ENCODE results near the gene TCL1A. TPM values are rescaled to one million over a fixed set of nuclear protein-coding genes. Genes with fewer than 3 reads are reported as not detected.

The TCL1A gene
- total RNA-seq, 2 experiments from 2014 or later, result not detected

DNA sequence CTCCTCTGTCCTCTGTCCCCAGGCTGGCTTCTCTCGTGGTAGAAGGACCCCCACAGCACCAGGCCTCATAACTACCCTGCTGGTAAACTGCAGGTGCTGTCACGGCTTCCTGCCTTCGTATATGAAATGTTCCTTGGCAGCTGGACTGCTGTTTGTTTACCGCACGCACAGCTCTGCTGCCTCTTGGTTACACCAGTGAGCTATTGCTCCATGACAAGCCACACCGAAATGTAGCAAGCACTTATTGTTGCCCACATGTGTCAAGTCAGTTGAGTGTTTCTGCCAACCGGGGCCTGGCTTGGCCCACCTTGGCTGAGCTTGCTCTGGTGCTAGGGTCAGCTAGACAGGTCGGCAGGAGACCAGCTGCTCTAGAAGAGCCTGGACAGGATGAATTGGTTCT is 49.4 kb downstream of the TCL1A start:
- no peak for ATAC-seq (ENCODE audit: poor library complexity)
- Mint-ChIP-seq H3K4me3 (no peak overlapping the region), H3K36me3 (ENCODE audit: low read depth) (no peaks in the 10 kb centered on the region), H3K27ac (no peak overlapping the region), H3K4me1 (ENCODE audit: low read depth) (no peaks in the 10 kb centered on the region), H3K9me3 (no peaks in the 10 kb centered on the region), H3K27me3 (peaks cover 25% of the 10 kb centered on the region)
- CTCF ChIA-PET, result no interaction called here
- peak in 1 of 14 experiments; percentile 2 for DNase-seq
- intact Hi-C loops (cut with DNase I, micrococcal nuclease), result no loop called here
- Histone ChIP-seq H3K27ac (ENCODE audit: low read depth in 1 of 2, low read length in 2 of 2) (no peak overlapping the region), H3K4me1 (ENCODE audit: insufficient read depth, low read length) (no peaks in the 10 kb centered on the region), H3K4me3 (ENCODE audit: low read length) (no peak overlapping the region), H3K27me3 (ENCODE audit: control insufficient read depth in 1 of 2, insufficient read depth in 2 of 2, low read length in 2 of 2) (peaks cover 0 to 11% of the 10 kb centered on the region in 2 experiments), H3K36me3 (ENCODE audit: insufficient read depth, low read length) (no peaks in the 10 kb centered on the region), H3K9me3 (ENCODE audit: control insufficient read depth in 1 of 2, insufficient read depth in 1 of 2, low read length in 2 of 2) (no peaks in the 10 kb centered on the region)
- TF ChIP-seq CTCF (IDR thresholded peaks at IDR 0.05), result no peak
- POLR2A ChIA-PET, result no interaction called here

DNA sequence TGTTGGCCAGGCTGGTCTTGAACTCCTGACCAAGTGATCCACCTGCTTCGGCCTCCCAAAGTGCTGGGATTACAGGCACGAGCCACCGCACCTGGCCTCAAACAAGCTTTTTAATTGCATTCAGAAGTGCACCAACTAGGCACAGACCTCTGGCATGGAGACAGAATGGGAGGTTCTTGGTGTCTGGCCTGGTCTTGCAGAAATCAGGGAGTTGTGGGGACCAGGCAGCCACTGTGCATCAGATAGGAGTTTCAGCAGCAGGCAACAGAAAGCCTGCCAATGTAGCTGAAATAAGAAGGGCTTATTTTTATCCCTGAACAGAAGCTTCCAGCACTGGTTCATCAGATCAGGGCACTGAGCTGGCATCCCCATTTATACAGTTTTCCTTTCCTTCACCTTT is 49.9 kb downstream of the TCL1A start:
- H3K4me1 ChIP-seq (ENCODE audit: insufficient read depth, low read length), result no peaks in the 10 kb centered on the region
- no peaks in the 10 kb centered on the region for H3K36me3 ChIP-seq (ENCODE audit: insufficient read depth, low read length)
- no peaks in the 10 kb centered on the region for H3K9me3 ChIP-seq (ENCODE audit: control insufficient read depth in 1 of 2, insufficient read depth in 1 of 2, low read length in 2 of 2)
- H3K27me3 Mint-ChIP-seq, result peaks cover 25% of the 10 kb centered on the region
- peaks cover 0 to 14% of the 10 kb centered on the region in 2 experiments for H3K27me3 ChIP-seq (ENCODE audit: control insufficient read depth in 1 of 2, insufficient read depth in 2 of 2, low read length in 2 of 2)
- ChIA-PET POLR2A (no interaction called here), CTCF (no interaction called here)
- no peak overlapping the region for H3K27ac Mint-ChIP-seq
- H3K27ac ChIP-seq (ENCODE audit: low read depth in 1 of 2, low read length in 2 of 2), result no peak overlapping the region
- H3K4me1 Mint-ChIP-seq (ENCODE audit: low read depth), result no peaks in the 10 kb centered on the region
- H3K9me3 Mint-ChIP-seq, result no peaks in the 10 kb centered on the region
- ATAC-seq (ENCODE audit: poor library complexity), result no peak
- DNase-seq, result no peak
- intact Hi-C loops (cut with DNase I, micrococcal nuclease), result no loop called here
- no peak overlapping the region for H3K4me3 Mint-ChIP-seq
- H3K4me3 ChIP-seq (ENCODE audit: low read length), result no peak overlapping the region
- TF ChIP-seq CTCF (IDR thresholded peaks at IDR 0.05), result no peak
- H3K36me3 Mint-ChIP-seq (ENCODE audit: low read depth), result no peaks in the 10 kb centered on the region

- no peaks in the 10 kb centered on the region for H3K9me3 Mint-ChIP-seq
- Histone ChIP-seq H3K4me1 (ENCODE audit: insufficient read depth, low read length) (no peaks in the 10 kb centered on the region), H3K36me3 (ENCODE audit: insufficient read depth, low read length) (no peaks in the 10 kb centered on the region), H3K9me3 (ENCODE audit: control insufficient read depth in 1 of 2, insufficient read depth in 1 of 2, low read length in 2 of 2) (no peaks in the 10 kb centered on the region), H3K27me3 (ENCODE audit: control insufficient read depth in 1 of 2, insufficient read depth in 2 of 2, low read length in 2 of 2) (peaks cover 0 to 14% of the 10 kb centered on the region in 2 experiments), H3K27ac (ENCODE audit: low read depth in 1 of 2, low read length in 2 of 2) (no peak overlapping the region), H3K4me3 (ENCODE audit: low read length) (no peak overlapping the region)
- intact Hi-C loops (cut with DNase I, micrococcal nuclease), result no loop called here
- POLR2A ChIA-PET, result no interaction called here
- CTCF ChIA-PET, result interaction anchor here (0.6 kb wide), 1 partner anchor 8 kb away, joined by 3 read pairs; no protein-coding TSS in a partner anchor
- H3K4me3 Mint-ChIP-seq, result no peak overlapping the region
- TF ChIP-seq CTCF (IDR thresholded peaks at IDR 0.05), result no peak
- no peak for DNase-seq
- H3K27me3 Mint-ChIP-seq, result peaks cover 32% of the 10 kb centered on the region
- H3K27ac Mint-ChIP-seq, result no peak overlapping the region
- ATAC-seq (ENCODE audit: poor library complexity), result no peak
- H3K36me3 Mint-ChIP-seq (ENCODE audit: low read depth), result no peaks in the 10 kb centered on the region
- H3K4me1 Mint-ChIP-seq (ENCODE audit: low read depth), result no peaks in the 10 kb centered on the region
Observed at GRCh38 chr14:95663226-95663797, 50.6 kb downstream of the TCL1A start.

All from CD4-positive, alpha-beta T cell (primary cell).